GM12874 (cell line): ENCODE data around the gene OR6N1.

ENCODE experiments used
- TF ChIP-seq, protein P1 (sequence below): IDR thresholded peaks from 2 replicates; pipeline ENCODE4 v1.5.1; 2011; ENCODE audit warnings: low read depth, mild to moderate bottlenecking, control low read depth, low read length, moderate library complexity; ENCODE audit not compliant: insufficient read depth

Gene OR6N1

GRCh38 chr1:158752155-158752712, 19.8 kb downstream of the OR6N1 start:
- TF ChIP-seq, protein P1, sequence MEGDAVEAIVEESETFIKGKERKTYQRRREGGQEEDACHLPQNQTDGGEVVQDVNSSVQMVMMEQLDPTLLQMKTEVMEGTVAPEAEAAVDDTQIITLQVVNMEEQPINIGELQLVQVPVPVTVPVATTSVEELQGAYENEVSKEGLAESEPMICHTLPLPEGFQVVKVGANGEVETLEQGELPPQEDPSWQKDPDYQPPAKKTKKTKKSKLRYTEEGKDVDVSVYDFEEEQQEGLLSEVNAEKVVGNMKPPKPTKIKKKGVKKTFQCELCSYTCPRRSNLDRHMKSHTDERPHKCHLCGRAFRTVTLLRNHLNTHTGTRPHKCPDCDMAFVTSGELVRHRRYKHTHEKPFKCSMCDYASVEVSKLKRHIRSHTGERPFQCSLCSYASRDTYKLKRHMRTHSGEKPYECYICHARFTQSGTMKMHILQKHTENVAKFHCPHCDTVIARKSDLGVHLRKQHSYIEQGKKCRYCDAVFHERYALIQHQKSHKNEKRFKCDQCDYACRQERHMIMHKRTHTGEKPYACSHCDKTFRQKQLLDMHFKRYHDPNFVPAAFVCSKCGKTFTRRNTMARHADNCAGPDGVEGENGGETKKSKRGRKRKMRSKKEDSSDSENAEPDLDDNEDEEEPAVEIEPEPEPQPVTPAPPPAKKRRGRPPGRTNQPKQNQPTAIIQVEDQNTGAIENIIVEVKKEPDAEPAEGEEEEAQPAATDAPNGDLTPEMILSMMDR, result no peak

GRCh38 chr1:158735848-158736247, 36.1 kb downstream of the OR6N1 start:
- TF ChIP-seq, protein P1, result no peak

DNA sequence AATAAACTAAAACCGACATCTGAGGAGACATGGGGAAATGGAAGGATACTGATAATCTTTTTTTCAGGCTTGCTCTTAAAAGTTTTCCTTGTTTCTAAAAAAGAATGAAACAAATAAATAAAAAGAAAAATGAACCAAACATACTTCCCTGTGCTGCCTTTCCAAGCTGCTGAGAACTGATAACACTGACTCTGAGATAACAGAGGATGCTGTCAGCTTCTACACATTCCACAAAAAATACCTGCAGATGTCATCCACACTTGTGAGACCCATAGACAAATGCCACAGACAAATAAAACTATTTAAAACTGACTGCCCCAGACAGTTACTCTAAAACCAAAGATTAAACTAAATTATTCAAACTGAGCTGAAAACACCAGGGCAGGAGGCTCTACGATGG, 39.5 kb downstream of the OR6N1 start:
- TF ChIP-seq, protein P1, result no peak

DNA sequence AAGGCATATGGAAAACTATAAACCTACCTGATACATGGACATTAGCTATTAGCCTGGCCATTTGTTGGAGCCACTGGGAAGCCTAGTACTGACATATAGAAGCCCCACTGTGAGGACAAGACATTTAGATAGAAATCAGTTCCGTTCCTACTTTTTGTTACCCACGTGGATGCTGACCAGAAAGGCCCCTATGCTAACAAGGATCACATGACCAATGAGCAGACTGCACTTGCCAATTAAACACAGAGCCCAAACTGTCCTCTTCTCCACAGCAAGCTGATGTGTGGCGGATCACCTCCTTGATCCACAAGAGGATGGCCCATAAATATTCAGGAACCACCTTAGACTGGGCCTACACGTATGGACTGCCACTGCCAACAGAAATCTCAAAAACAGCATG, 40.3 kb downstream of the OR6N1 start:
- TF ChIP-seq, protein P1, result no peak

DNA sequence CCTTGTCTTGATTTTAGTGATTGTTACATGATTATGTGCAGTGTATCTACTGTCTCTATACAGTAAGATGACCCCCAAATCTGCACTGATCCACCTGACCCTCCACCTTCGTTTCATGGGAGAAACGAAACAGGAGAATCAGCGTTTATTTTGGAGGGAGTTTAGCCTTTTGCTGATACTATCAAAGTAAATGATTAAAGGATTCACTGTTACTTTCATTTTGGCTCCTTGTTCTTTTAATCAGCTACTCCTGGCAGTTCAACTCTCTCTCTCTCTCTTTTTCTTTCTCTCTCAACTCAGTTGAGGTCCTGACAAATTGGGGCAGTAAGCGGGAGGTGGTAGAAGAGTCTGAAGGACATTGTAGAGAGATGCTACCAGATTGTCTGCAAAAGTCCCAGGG, 41.5 kb downstream of the OR6N1 start:
- TF ChIP-seq, protein P1, result no peak

GRCh38 chr1:158728510-158729225, 43.3 kb downstream of the OR6N1 start:
- TF ChIP-seq, protein P1, result no peak

DNA sequence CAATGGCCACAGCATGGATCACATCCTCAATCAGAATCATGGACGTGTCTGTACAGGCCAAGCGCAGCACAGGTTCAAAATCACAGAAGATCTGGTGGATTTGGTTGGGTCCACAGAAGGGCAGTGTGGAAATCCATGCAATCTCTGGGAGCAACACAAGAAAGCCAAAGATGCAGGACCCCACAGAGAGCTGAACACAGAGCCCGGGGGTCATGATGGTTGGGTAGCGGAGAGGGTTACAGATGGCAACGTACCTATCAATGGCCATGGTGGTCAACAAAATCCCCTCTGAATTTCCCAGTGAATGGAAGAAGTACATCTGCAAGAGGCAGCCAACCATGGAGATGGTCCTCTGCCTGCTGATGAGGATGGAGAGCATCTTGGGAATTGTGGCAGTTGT, 47.6 kb downstream of the OR6N1 start:
- TF ChIP-seq, protein P1, result no peak
